Stimulated activated CD8-positive, alpha-beta memory T cell treated with anti-CD3 and anti-CD28 coated beads, Interleukin-12 subunit alpha, Interleukin-12 subunit beta, amount 100 ng/mL, for 1 hour (primary cell): Measurements from ENCODE around the gene IPPK.
"Not testable (repeated sequence)": the region's sequence is repeated elsewhere in the genome, so short reads cannot be mapped to it uniquely, and the experiment has no call there.

ENCODE experiments used
- DNase-seq: peaks from one replicate; pipeline ENCODE4 v3.0.0-alpha.2; 2020; ENCODE audit warnings: low read depth

IPPK gene

DNA sequence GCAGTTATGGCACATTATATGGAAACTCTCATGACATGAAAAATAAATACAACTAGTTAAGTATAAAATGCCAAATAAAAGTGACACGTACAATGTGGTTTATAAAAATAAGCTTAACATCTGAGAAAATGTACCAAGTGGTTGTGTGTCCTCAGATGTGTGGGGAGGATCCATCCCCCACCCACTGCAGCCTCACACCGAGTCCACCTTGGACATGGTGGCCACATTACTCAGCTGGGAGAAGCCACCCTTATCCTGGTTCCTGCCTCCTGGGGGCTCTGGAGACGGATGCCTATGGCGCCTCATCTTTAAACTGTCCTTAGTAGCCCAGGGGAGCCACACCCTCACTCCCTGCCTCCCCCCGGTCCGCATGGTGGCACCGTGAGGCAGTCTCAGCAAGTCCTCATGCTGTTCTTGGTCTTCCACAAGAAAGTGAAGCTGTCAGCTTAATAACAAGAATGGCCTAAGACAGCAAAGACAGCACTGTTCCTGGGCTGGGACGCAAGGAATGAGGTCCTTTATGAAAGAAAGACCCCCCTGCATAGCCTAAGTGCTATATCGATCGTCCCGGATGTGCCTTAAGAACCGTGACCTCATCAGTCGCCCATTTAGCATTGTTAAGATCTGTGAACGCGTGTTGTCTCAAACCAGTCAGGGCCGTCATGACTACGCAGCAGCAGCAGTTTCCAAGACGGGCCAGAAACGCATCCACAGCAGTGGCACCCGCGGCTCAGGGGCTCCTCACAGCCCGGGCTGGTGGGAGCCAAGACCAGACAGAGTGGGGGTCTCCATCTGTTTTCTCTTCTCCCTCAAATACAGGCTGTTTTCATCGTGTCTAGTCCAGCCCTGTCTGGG lies 56.4 kb downstream of the IPPK start:
- DNase-seq = no peak

DNA sequence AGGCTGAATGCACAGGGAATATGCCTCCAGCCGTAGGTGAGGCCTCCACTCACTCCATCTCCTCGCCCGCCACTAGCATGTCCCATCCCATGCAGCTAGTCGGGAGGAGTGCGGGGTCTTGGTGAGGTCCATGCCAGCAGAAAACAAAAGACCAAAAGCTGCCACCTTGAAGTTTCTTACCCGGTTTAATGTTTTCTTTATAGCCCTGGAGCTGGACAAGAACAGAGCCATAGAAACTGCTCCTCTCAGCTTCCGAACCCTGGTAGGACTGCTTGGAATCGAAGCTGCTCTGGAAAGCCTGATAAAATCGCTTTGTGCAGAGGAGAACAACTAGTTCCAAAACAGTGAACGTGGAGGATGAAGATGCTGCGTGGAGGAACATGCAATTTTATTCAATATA lies 57.1 kb downstream of the IPPK start:
- DNase-seq = no peak

DNA sequence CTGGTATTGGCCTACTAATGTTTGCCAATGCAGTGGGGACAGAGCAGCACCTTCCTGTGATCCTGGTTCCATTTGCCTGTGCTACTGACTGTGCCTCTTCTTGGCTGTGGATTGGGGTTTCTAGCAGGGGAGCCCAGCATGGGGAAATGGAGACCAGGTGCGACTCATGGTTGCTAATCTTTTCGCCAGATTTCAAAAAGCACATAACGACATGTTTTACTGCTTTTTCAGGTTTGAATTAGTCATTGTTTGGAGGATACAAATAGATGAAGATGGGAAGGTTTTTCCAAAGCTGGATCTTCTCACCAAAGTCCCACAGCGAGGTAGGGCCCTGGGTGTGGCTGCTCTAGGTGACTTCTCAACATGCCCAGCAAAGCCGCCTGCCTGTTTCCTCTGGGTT lies 57.6 kb downstream of the IPPK start:
- no peak for DNase-seq

DNA sequence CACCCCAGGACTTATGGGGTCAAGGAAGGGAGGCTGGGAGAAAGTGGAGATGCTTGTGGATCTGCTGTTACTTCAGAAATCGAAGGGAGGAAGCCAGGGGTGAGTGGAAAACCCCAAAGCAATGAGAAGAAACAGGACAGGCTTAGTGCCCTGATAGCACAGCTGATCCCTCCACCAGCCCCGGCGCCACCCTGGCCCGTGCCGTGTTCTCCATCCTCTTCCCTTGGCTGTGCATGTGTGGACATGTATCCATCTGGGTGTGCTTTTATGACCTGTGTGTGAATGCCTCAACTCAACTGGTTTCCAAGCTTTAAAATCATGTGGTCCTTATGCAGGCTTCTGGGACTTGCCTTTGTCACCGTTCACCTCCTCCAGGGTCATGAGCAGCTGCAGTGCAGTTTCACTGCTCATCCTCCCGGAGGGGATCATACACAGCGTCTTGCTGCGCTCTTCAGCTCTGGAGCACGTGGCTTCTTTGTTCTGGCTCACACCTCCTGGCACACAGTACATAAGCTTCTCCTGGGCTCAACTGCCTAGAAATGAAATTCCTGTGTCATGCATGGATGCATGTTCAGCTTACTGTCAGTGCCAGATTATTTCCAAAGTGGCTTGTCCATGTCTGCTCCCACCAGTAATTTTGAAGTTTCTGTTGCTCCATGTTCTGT lies 58.2 kb downstream of the IPPK start:
- no peak for DNase-seq

DNA sequence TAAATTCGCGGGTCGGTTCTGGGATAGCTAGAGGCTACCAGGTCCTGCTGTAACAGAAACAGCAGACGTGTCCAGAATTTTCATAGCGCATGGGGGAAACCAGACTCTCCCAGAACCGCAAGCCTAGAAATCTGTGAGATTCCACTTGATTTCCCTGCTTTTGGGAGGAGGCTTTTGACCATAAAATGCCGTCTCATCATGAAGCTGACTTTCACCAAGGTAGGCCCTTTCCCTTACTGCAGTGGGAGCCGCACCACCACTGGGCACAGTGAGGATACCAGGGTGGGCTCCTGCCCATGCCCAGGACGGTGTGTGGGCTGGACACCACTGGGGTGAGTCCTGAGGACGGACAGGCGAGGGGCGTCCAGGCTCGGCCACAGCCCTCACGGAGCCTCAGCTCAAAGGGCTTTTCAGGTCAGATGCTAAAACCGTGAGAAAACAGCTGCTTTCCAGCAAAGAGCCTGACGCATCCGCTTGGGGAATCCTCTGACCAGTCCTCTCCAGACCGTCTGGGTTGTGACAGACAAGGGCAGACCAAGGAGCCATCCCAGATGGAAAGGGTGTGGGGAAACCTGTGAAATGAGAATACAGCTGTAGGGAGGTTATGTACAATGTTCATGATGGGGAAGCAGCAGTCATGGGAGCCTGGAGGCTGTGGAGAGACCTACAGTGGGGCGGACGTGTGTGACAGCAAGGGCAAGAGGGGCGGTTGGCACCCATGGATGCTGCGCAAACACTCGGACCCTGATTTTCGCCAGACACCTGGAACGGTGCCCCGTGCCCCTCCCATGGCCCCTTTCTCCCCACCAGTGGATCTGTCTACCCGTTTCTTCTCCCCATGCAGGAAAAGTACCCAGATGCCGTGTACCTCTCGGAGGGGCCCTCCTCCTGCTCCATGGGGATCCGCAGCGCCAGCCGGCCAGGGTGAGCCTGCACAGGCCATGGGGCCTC lies 59.2 kb downstream of the IPPK start:
- DNase-seq = no peak

DNA sequence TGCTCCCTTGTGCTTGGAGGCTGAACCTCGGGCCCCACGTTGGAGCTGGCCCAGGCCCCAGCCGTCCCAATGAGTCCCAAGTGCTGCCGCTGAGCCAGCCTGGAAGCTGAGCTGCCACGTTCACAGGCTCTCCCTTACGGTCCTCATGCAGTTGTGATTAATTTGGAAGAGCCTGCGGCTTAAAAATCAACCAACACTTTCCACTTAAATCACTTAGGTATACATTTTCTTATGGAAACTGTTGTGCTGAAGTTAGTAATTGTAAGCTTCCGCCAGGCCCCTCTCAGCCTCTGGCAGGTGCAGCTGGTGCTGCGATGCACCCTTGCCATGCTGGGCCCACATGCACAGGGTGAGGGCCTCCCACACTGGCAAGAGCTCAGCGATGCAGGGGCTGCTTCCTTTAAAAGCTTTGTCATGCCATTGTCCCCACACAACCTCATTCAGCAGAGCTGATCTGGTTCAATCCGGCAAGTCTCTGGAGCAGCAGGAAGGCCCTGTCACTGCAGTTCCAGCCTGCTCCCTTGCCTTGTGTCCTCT lies 61.0 kb downstream of the IPPK start:
- no peak for DNase-seq

DNA sequence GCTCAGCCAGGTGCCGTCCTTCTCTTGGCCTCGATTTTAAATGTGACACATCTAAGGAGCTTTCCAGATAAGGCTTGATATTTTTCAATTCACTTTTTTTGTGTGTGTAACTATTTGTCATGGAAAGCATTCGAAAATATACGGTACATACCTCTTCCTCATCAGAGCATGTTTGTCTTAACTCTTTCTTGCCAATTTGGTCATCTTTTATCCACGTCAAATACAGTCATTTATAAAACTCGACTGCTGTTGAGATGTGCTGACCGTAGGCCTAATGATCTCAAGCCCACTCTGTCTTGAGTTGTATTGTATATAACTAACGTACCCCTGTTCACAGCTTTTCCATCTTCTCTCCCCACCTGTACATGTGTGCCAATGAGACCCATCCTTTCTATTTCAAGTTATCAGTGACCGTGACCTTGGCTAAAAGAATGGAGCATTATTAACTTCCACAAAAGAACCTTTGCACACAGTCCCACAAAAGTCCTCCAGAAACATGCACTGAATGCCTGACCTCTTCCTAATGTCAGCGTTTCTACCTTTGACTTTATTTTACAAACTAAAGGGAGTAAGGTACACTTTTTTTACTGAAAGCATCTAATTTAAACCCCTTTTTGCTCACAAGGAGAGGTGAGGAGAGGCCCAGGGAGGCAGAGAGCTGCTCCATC lies 61.6 kb downstream of the IPPK start:
- no peak for DNase-seq

DNA sequence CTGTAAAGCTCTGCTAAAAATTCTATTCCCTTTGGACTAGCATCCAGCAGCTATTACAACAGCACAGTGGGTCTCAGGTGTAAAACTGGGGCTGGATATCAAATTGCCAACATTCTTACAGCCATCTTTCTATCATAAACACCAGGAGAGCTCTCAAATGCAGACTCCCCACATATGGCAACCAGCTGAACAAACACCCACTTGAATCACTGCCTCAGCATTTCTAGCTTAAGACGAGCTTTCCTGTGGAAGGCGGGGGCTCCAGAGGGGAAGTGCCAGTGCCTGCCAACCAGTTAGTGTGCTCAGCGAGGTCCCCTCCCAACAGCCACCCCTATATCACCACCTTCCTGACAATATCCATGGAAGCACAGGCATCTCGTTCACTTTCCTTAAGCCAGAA lies 62.2 kb downstream of the IPPK start:
- DNase-seq = no peak

DNA sequence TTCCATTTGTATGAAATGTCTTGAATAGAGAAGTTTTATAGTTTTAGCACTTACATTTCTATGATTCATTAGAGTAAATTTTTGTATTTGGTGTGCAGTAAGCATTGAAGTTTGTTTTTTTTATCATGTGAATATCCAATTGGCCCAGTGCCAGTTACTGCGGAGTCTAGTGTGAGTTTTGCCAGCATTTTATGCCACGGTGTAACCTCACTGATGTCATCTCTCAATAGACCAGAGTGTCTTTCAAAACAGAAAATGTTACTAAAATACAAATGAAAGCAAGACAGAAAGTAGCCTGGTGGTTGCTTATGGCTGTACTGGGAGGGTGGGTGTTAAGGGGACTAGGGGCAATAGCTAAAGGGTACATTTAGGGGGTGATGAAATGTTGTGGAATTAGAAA lies 62.8 kb downstream of the IPPK start:
- DNase-seq = no peak

DNA sequence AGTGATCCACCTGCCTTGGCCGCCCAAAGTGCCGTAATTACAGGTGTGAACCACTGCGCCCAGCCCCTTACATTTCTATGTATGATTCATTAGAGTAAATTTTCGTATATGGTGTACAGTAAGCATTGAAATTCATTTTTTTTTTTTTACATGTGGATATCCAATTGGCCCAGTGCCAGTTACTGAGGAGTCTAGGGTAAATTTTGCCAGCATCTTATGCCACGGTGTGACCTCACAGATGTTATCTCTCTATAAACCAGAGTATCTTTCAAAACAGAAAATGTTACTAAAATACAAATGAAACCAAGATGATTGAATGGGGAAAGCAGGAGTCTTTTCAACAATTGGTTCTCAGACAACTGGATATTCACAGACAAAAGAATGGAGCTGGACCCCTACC lies 64.7 kb downstream of the IPPK start:
- no peak for DNase-seq

DNA sequence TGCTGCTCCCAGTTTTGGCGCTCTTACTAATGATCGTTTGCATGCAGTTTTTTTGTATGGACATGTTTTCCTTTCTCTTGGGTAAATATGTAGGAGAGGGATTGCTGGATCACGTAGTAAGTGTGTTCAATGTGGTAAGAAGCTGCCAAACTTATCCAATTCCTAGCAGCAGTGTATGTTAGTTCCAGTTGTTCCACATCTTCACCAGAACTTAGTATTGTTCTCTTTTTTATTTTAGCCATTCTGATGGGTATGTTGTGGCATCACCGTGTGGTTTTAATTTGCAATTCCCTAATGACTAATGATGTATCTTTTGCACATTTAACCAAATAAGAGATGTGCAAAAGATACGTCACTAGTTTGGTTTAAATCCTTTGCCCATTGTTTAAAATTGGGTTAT lies 65.9 kb downstream of the IPPK start:
- no peak for DNase-seq

DNA sequence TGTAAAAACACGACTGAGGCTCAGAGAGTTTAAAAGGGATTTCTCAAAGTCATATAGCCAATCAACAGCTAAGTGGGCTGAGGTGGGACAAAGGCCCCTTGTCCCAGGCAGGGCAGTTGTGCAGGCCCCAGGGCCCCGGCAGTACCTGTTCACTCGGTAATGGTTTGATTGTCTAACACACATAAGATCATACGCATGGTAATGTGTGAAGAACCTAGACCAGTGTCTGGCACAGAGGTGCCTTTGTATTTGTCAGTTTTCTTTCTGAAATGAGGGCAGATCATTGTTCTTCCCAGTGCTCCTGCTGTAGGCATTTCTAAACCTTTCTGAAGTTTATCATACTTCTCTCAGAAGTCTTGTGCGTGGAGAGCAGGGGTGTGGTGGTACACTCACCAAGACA lies 66.8 kb downstream of the IPPK start:
- DNase-seq = no peak

DNA sequence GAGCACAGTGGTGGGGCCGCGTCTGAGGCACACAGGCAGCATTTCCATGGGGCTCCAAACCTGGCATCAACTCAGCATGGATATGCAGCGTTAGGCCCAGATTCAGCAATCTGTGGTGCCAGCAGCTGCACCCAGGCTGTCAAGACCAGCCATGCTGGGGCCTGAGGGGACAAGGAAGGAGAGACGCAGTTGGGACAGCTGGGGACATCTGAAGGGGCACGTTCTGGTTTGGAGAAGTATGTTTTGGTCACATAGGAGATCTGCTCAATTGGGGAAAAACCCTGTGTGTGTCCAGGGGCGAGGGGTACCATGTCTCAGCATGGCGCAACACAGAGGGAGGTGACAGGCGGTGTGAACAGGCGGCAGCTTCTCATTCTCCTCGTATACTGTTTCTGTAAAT lies 67.5 kb downstream of the IPPK start:
- no peak for DNase-seq

DNA sequence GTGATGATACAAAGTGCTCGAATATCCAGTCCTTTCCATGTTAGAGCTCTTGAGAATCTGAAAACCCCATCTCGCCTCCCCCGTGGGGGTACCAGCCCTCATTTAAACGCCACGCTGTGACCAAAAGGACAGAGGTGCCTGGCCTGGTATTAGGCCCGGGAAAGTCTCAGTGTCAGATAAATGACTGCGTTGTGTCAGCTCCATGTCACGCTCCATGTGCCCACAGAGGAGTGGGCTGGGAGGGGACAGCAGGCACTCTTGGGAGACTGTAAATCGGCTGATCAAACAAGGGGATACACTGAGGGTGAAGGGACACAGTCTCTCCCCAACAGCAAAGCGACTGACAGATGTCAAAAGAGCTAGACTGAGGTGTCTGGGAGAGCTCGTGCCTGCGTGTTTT lies 68.5 kb downstream of the IPPK start:
- DNase-seq = no peak

DNA sequence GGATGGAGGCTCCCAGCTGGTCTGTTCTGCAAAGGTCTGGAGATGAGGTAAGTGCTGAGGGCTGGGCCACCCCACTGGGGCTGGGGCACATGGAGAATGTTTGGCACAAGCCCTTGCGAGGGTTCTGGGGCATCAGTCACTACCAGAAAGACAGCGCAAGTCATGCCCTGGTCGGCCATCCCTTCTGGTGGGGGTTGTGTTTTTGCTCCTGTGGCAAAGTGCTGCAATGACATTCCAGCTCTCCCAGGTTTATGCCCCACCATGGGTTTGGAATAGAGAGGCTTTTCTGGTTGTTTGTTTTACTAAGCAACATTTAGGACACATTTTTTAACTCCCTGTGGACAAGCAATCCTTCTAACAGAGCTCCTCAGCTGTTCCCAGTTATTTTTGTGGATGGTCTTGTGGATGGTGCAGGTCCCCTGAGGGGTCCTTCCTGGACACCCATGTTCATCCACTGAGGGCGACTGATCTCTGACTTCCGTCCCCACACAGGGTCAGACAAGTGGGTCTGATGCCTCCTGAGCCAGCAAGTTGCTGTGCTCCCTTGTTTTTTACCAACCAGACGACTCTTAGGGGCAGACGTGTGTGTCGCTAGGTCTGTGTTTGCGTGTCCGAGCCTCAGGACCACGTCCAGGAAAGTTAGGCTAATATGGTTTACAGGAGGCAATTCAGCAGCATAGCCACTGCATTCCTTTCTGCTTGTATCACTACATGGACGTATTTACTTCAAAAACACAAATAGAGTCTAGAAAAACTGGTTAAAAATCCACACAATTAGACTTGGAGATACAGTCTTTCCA lies 69.3 kb downstream of the IPPK start:
- no peak for DNase-seq

DNA sequence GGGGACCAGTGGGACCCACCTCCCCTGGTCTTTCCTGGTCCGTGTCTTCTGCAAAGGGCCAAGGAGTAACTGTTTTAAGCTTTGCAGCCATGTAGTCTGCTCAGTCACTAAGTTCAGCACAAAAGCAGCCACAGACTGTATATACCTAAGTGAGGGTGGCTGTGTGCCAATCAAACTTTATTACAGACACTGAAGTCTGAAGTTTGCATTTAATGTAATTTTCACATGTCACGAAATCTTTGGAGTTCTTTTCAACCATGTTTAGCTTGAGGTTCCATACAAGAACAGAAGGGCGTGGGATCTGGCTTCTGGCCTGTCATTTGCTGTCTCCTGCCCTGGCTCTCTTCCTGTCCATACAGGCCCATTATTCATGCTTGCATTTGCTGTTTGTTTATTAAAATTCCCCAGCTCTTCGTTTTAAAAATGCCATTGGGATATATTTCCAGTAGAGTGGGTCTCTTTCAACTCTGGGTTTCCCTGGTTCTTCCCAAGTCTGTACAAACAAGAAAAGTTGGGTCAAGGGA lies 69.9 kb downstream of the IPPK start:
- DNase-seq = no peak

DNA sequence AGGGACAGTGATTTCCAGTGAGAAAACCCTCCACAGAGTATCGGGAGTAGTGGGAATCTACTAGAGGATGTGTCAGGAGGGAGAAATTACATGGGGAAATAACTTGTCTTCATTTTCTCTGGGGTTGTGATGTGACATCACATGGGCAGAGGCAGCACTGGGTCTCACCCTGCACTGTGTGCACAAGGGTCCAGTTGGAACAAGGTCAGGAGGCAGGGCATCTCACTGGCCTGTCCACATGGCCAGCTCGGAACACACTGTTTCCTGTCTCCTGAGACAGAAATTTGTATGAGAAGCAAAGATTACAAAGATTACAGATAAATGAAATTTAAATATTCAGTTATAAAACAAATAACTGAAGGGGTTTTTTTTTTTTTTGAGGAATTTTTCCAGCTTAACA lies 71.5 kb downstream of the IPPK start:
- no peak for DNase-seq

DNA sequence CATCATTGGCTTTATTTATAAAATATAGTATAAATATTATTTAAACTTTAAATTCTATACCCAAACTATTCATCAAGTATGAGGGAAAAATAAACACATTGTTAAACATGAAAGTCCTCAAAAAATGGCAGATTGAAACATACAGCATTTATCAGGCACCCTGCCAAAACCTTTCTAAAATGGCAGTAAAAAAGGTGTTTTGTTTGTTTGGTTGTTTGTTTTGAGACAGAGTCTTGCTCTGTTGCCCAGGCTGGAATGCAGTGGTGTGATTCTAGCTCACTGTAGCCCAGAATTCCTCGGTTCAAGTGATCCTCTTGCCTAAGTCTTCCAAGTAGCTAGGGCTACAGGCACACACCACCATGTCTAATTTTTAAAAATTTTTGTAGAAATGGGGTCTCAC lies 74.0 kb downstream of the IPPK start:
- no peak for DNase-seq

DNA sequence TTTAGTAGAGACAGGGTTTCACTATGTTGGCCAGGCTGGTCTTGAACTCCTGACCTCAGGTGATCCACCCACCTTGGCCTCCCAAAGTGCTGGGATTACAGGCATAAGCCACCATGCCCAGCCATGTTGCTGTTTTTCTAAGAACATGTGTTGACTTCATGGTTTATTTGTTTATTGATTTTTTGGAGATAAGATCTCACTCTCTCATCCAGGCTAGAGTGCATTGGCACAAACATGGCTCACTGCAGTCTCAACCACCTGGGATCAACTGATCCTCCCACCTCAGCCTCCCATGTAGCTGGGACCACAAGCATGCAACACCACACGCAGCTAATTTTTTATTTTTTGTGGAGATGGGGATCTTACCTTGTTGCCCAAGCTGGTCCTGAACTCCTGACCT lies 74.9 kb downstream of the IPPK start:
- DNase-seq = not testable (repeated sequence)

DNA sequence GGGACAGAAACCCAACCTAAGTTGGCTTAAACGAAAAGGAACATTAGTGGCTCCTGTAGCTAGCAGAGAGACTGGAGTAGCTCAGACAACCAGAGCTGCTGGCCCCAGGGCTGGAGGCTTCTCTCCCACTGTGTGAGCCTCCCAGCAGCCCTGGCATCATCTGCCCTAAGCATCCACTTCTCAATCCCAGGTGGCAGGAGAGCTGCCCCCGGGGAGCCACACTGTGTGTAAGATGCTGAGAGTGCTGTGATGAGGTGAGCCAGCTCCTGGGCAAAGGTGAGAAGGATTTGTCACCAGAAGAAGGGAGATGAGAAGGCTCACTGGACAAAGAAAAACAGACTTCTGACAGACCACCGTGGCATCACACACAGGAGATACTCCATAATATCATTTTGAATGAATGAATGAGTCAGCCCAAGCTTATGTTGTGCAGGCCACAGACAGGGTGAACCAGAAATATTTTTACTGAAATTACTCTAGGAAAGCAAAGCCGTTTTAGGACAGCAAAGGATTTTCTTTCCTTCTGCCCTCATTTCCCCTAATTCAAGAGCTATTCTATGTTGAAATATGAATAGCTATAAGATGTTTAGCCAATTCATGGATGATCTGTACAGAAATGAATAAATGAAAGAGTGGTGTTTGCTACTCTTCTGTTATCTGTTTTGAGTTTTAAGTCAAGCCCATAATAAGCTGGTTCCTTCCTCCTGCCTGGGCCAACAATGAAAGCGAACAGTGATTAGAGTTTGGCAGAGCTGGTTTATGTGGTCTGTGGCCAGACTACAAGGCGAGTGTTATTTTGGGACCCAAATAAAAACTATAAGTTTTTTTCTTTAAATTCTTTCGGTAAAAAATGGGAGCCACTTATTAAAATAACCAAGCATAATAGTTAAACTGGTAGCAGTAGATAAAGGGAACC lies 76.7 kb downstream of the IPPK start:
- DNase-seq = no peak
